GM20431 (cell line): Measurements from ENCODE around the gene C3orf22.
"Not testable (repeated sequence)": the region's sequence is repeated elsewhere in the genome, so short reads cannot be mapped to it uniquely, and the experiment has no call there.

ENCODE experiments used
- in situ Hi-C: fragments of 300-500 bp; cut with MseI, MboI; formaldehyde crosslinking; loops from one replicate; pipeline ENCODE4 v1.15.0; 2020; ENCODE audit warnings: low sequenced_read_pairs; ENCODE audit not compliant: unreplicated experiment

C3orf22 gene

GRCh38 chr3:126558336-126559071 is at the start of gene C3orf22:
Gene C3orf22 (minus strand): TSS chr3:126558932. CDS start chr3:126553390, 5,542 bp downstream.
- in situ Hi-C loops = no loop called here

- in situ Hi-C loops = no loop called here
Observed at GRCh38 chr3:126607214-126607908, 48.6 kb upstream of the C3orf22 start.

- in situ Hi-C loops = no loop called here
Observed at GRCh38 chr3:126606001-126606400, 47.3 kb upstream of the C3orf22 start.

GRCh38 chr3:126604691-126605090 is 46.0 kb upstream of the C3orf22 start:
- in situ Hi-C loops = no loop called here

- in situ Hi-C loops = no loop called here
Observed at GRCh38 chr3:126599101-126599500, 40.4 kb upstream of the C3orf22 start.

- in situ Hi-C loops = not testable (repeated sequence)
Observed at GRCh38 chr3:126595479-126595878, 36.7 kb upstream of the C3orf22 start.

- in situ Hi-C loops = not testable (repeated sequence)
Observed at GRCh38 chr3:126591515-126591914, 32.8 kb upstream of the C3orf22 start.

GRCh38 chr3:126582311-126582710 is 23.6 kb upstream of the C3orf22 start:
- in situ Hi-C loops = no loop called here

GRCh38 chr3:126581569-126581968 is 22.8 kb upstream of the C3orf22 start:
- in situ Hi-C loops = no loop called here

GRCh38 chr3:126580746-126581145 is 22.0 kb upstream of the C3orf22 start:
- in situ Hi-C loops = no loop called here

GRCh38 chr3:126578702-126579101 is 20.0 kb upstream of the C3orf22 start:
- in situ Hi-C loops = no loop called here

- in situ Hi-C loops = no loop called here
Observed at GRCh38 chr3:126577261-126577660, 18.5 kb upstream of the C3orf22 start.

GRCh38 chr3:126573492-126574117 is 14.9 kb upstream of the C3orf22 start:
- in situ Hi-C loops = no loop called here

- in situ Hi-C loops = no loop called here
Observed at GRCh38 chr3:126571078-126571477, 12.3 kb upstream of the C3orf22 start.

- in situ Hi-C loops = no loop called here
Observed at GRCh38 chr3:126570103-126570541, 11.4 kb upstream of the C3orf22 start.

- in situ Hi-C loops = no loop called here
Observed at GRCh38 chr3:126569390-126569975, 10.8 kb upstream of the C3orf22 start.

GRCh38 chr3:126568776-126569342 is 10.1 kb upstream of the C3orf22 start:
- in situ Hi-C loops = no loop called here

- in situ Hi-C loops = no loop called here
Observed at GRCh38 chr3:126567696-126568438, 9.1 kb upstream of the C3orf22 start.

GRCh38 chr3:126562737-126563276 is 4.1 kb upstream of the C3orf22 start:
- in situ Hi-C loops = no loop called here
